Keratinocyte (primary cell): Measurements from ENCODE around the gene DBR1. TPM values are rescaled to one million over a fixed set of nuclear protein-coding genes. Genes with fewer than 3 reads are reported as not detected.

Source experiments
- DNase-seq: peaks from one replicate; pipeline ENCODE4 v3.0.0-alpha.2; 2011; ENCODE audit warnings: low read depth, missing footprints, low spot score
- FAIRE-seq: peaks from 2 replicates; lab custom pipeline; 2011; peaks lifted over from hg19 to GRCh38; lab: Jason Lieb, UNC
- H2AFZ ChIP-seq: 2 replicates; pipeline ENCODE4 v1.6.0; 2012; ENCODE audit warnings: low read length, control low read depth, inconsistent platforms; ENCODE audit not compliant: control insufficient read depth
- H3K27ac ChIP-seq: 2 replicates; pipeline ENCODE4 v1.5.1; 2011; ENCODE audit warnings: low read length; ENCODE audit not compliant: control insufficient read depth, insufficient read depth
- H3K27me3 ChIP-seq: 3 replicates; pipeline ENCODE4 v1.6.0; 2011; ENCODE audit warnings: low read length; ENCODE audit not compliant: control insufficient read depth, insufficient read depth; ENCODE audit errors: extremely low read depth
- H3K36me3 ChIP-seq, 2 experiments: 2 replicates in 1 of 2; 3 replicates in 1 of 2; pipeline ENCODE4 v1.5.1; 2011; ENCODE audit warnings: low read length in 2 of 2, mild to moderate bottlenecking in 1 of 2; ENCODE audit not compliant: control insufficient read depth in 2 of 2, insufficient read depth in 2 of 2; ENCODE audit errors: extremely low read depth in 1 of 2
- H3K4me1 ChIP-seq: 3 replicates; pipeline ENCODE4 v1.5.1; 2011; ENCODE audit warnings: low read length; ENCODE audit not compliant: control insufficient read depth, insufficient read depth; ENCODE audit errors: extremely low read depth
- H3K4me2 ChIP-seq: 3 replicates; pipeline ENCODE4 v1.6.0; 2011; ENCODE audit warnings: low read depth, low read length; ENCODE audit not compliant: control insufficient read depth, insufficient read depth; ENCODE audit errors: extremely low read depth
- H3K4me3 ChIP-seq, 3 experiments: fragments of 200-600 bp in 1 of 3; sonication (generic) in 1 of 3; 2 replicates in 2 of 3; 3 replicates in 1 of 3; pipeline ENCODE4 v1.5.1; 2011 to 2016; ENCODE audit warnings: low read length in 3 of 3, mild to moderate bottlenecking in 3 of 3, control low read depth in 2 of 3, inconsistent platforms in 1 of 3, low read depth in 1 of 3, mixed read lengths in 1 of 3, mixed run types in 1 of 3, moderate library complexity in 1 of 3; ENCODE audit not compliant: control insufficient read depth in 2 of 3, insufficient read depth in 2 of 3; ENCODE audit errors: extremely low read depth in 1 of 3
- H3K79me2 ChIP-seq: 2 replicates; pipeline ENCODE4 v1.6.0; 2012; ENCODE audit warnings: low read length; ENCODE audit not compliant: control insufficient read depth, insufficient read depth
- H3K9ac ChIP-seq: 3 replicates; pipeline ENCODE4 v1.6.0; 2011; ENCODE audit warnings: low read length; ENCODE audit not compliant: control insufficient read depth, insufficient read depth; ENCODE audit errors: extremely low read depth
- H3K9me1 ChIP-seq: 3 replicates; pipeline ENCODE4 v1.6.0; 2011; ENCODE audit warnings: low read length; ENCODE audit not compliant: control insufficient read depth, insufficient read depth; ENCODE audit errors: extremely low read depth
- H3K9me3 ChIP-seq: 2 replicates; pipeline ENCODE4 v1.5.1; 2012; ENCODE audit warnings: low read depth, low read length; ENCODE audit not compliant: control insufficient read depth
- H4K20me1 ChIP-seq: 3 replicates; pipeline ENCODE4 v1.6.0; 2011; ENCODE audit warnings: low read length; ENCODE audit not compliant: control insufficient read depth, insufficient read depth; ENCODE audit errors: extremely low read depth
- EZH2 ChIP-seq: IDR thresholded peaks from one replicate; pipeline ENCODE4 v1.6.1; 2012; ENCODE audit warnings: inconsistent platforms, mild to moderate bottlenecking, low read length, moderate library complexity
- dilution Hi-C: fragments of 300-500 bp; cut with MboI; formaldehyde crosslinking; loops from one replicate; pipeline ENCODE4 v1.7.0; 2020; ENCODE audit warnings: low sequenced_read_pairs; ENCODE audit not compliant: extremely low pct_ligation_motif_present
- polyA plus RNA-seq, 5 experiments: library from polyadenylated mRNA; depleted of rRNA in 3 of 5; stranded (reverse) in 3 of 5; stranded (forward) in 1 of 5; unstranded in 1 of 5; fragments of >200 nt; gene quantifications; 1 replicate in 1 of 5; 2 replicates in 3 of 5; 3 replicates in 1 of 5; pipeline versions ENCODE4 v1.2.1 to v1.2.3, GENCODE V29; 2011 to 2012; ENCODE audit warnings: missing spikeins in 2 of 5, low read depth in 1 of 5, low replicate concordance in 1 of 5
- TF ChIP-seq, protein P1 (sequence below), 3 experiments: IDR thresholded peaks in 1 of 3; conservative IDR thresholded peaks in 1 of 3; optimal IDR thresholded peaks in 1 of 3; 2 replicates in 2 of 3; 3 replicates in 1 of 3; pipeline versions ENCODE3 to v1.5.1; 2011; ENCODE audit warnings: low read length in 3 of 3, mild to moderate bottlenecking in 3 of 3, moderate library complexity in 2 of 3, control low read depth in 1 of 3, inconsistent platforms in 1 of 3; ENCODE audit not compliant: insufficient read depth in 2 of 3; ENCODE audit errors: extremely low read depth in 1 of 3

DBR1 gene
- polyA plus RNA-seq, 1 donor (not counting 4 experiments of a cell fraction or from before 2014, with no cell fraction given), result 16.2 TPM

DNA sequence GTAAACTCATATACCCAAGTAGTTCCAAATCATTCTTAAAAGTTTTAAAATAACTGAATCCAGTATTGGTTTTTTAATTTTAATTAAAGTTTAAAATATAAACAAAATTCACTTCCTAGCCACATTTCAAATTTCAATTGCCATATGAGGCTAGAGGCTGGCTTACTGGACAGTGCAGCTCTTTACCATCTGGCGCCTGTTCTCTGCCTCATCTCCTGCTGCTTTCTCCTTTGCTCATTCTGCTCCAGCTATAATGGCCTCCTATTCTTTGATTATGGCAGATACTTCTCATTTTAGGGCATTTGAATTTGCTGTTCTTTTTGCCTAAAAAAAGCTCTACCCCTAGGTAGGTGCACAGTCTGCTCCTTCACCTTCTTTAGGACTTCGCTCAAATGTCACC is 31.5 kb upstream of the DBR1 start:
- Histone ChIP-seq H3K27ac (no peak overlapping the region), H3K9me1 (peaks cover 2% of the 10 kb centered on the region), H2AFZ (no peak overlapping the region), H3K79me2 (peaks cover 91% of the 10 kb centered on the region), H3K4me3 (no peak overlapping the region), H3K9me3 (no peaks in the 10 kb centered on the region), H4K20me1 (peaks cover 2% of the 10 kb centered on the region), H3K9ac (no peak overlapping the region), H3K4me2 (no peak overlapping the region), H3K36me3 (peaks cover 0 to 2% of the 10 kb centered on the region in 2 experiments), H3K27me3 (no peaks in the 10 kb centered on the region), H3K4me1 (no peaks in the 10 kb centered on the region)
- DNase-seq, result no peak
- dilution Hi-C loops, result no loop called here
- no peak for TF ChIP-seq EZH2
- TF ChIP-seq, protein P1, sequence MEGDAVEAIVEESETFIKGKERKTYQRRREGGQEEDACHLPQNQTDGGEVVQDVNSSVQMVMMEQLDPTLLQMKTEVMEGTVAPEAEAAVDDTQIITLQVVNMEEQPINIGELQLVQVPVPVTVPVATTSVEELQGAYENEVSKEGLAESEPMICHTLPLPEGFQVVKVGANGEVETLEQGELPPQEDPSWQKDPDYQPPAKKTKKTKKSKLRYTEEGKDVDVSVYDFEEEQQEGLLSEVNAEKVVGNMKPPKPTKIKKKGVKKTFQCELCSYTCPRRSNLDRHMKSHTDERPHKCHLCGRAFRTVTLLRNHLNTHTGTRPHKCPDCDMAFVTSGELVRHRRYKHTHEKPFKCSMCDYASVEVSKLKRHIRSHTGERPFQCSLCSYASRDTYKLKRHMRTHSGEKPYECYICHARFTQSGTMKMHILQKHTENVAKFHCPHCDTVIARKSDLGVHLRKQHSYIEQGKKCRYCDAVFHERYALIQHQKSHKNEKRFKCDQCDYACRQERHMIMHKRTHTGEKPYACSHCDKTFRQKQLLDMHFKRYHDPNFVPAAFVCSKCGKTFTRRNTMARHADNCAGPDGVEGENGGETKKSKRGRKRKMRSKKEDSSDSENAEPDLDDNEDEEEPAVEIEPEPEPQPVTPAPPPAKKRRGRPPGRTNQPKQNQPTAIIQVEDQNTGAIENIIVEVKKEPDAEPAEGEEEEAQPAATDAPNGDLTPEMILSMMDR (optimal IDR thresholded peaks at IDR 0.05 in 1 of 3, IDR thresholded peaks at IDR 0.05 in 1 of 3, conservative IDR thresholded peaks at IDR 0.05 in 1 of 3; ENCODE audit: extremely low read depth in 1 of 3, insufficient read depth in 2 of 3, low read length in 3 of 3), result no peak
- no peak for FAIRE-seq

DNA sequence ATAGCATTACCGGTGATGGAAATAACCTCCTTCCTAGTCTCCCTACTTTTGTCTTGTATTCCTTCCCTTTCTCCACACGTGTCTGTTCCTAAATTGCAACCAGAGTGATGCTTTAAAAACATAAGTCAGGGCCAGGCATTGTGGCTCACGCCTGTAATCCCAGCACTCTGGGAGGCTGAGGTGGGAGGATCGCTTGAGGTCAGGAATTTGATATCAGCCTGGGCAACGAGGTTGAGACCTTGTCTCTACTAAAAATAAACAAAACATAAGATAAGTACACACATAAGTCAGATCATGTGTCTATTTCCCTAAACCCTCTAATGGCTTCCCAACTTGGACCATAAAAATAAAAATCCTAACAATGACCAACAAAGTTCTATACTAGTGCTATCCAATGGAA is 30.8 kb upstream of the DBR1 start:
- Histone ChIP-seq H2AFZ (no peak overlapping the region), H3K9me1 (peaks cover 2% of the 10 kb centered on the region), H3K27me3 (no peaks in the 10 kb centered on the region), H4K20me1 (peaks cover 2% of the 10 kb centered on the region), H3K9ac (no peak overlapping the region), H3K79me2 (peaks cover 92% of the 10 kb centered on the region), H3K4me3 (no peak overlapping the region), H3K27ac (no peak overlapping the region), H3K36me3 (peaks cover 0 to 2% of the 10 kb centered on the region in 2 experiments), H3K4me2 (no peak overlapping the region), H3K9me3 (no peaks in the 10 kb centered on the region), H3K4me1 (no peaks in the 10 kb centered on the region)
- DNase-seq, result no peak
- dilution Hi-C loops, result no loop called here
- TF ChIP-seq, protein P1 (optimal IDR thresholded peaks at IDR 0.05 in 1 of 3, IDR thresholded peaks at IDR 0.05 in 1 of 3, conservative IDR thresholded peaks at IDR 0.05 in 1 of 3; ENCODE audit: extremely low read depth in 1 of 3, insufficient read depth in 2 of 3, low read length in 3 of 3), result no peak
- TF ChIP-seq EZH2, result no peak
- no peak for FAIRE-seq
